K562 (cell line): Measurements from ENCODE around the gene FN3KRP. TPM values are rescaled to one million over a fixed set of nuclear protein-coding genes. Genes with fewer than 3 reads are reported as not detected.

ENCODE experiments used
- ATAC-seq: fragments of 200-7000 bp; cut with Tn5 transposase; 3 replicates; pipeline ENCODE4 v1.9.1; 2020; ENCODE audit warnings: moderate library complexity
- BruUV-seq: library from RNA; stranded (reverse); fragments of 400-500 nt; replicated peaks from 2 replicates; lab custom pipeline; 2021; lab: Mats Ljungman, UMichigan
- CTCF ChIA-PET: fragments of 300-600 bp; formaldehyde crosslinking; extraction: SDS; loops from one replicate; lab custom pipeline; 2021; ENCODE audit warnings: low intra/inter-chr PET ratio; lab: Yijun Ruan, JAX
- POLR2A ChIA-PET: fragments of 300-600, 350-650 bp; sonication (Branson Sonifier 250); formaldehyde crosslinking; extraction: SDS; loops from one replicate; lab custom pipeline; 2021; ENCODE audit warnings: antibody characterized with exemption, inconsistent platforms; lab: Yijun Ruan, JAX
- DNase-seq, 4 experiments: peaks; one replicate each; pipeline versions ENCODE4 v3.0.0 to v3.0.0-alpha.2; 2011 to 2018; ENCODE audit warnings: low spot score in 3 of 4, mixed read lengths in 3 of 4; ENCODE audit errors: extremely low read depth in 1 of 4
- FAIRE-seq: peaks from 2 replicates; lab custom pipeline; 2011; peaks lifted over from hg19 to GRCh38; lab: Jason Lieb, UNC
- H2AFZ ChIP-seq: 2 replicates; pipeline ENCODE4 v1.6.0; 2011; ENCODE audit warnings: low read depth, low read length, control low read depth, inconsistent platforms
- H3K27ac ChIP-seq: fragments of 200-600 bp; 3 replicates; pipeline ENCODE4 v1.8.0; 2011; ENCODE audit warnings: low read depth, mild to moderate bottlenecking, control low read depth, inconsistent platforms, low read length, moderate library complexity, mixed read lengths; ENCODE audit errors: extremely low read depth
- H3K27me3 ChIP-seq, 2 experiments: fragments of 300-600 bp in 1 of 2; 2 replicates in 1 of 2; 3 replicates in 1 of 2; pipeline versions ENCODE4 v1.6.0 to v1.8.0; 2011; ENCODE audit warnings: inconsistent platforms in 2 of 2, low read length in 2 of 2, mild to moderate bottlenecking in 1 of 2, mixed read lengths in 1 of 2, moderate library complexity in 1 of 2; ENCODE audit not compliant: control insufficient read depth in 2 of 2, insufficient read depth in 2 of 2
- H3K36me3 ChIP-seq: fragments of 300-600 bp; 3 replicates; pipeline ENCODE4 v1.8.0; 2011; ENCODE audit warnings: mild to moderate bottlenecking, low read length, inconsistent platforms; ENCODE audit not compliant: control insufficient read depth, insufficient read depth
- H3K4me1 ChIP-seq, 2 experiments: fragments of 200-600 bp in 1 of 2; replicated peaks in 1 of 2; 2 replicates in 1 of 2; 3 replicates in 1 of 2; pipeline versions ENCODE4 v1.5.1 to v1.8.0; 2011; ENCODE audit warnings: inconsistent platforms in 2 of 2, low read length in 2 of 2, mild to moderate bottlenecking in 1 of 2, mixed read lengths in 1 of 2, moderate library complexity in 1 of 2; ENCODE audit not compliant: control insufficient read depth in 2 of 2, insufficient read depth in 2 of 2
- H3K4me2 ChIP-seq: 2 replicates; pipeline ENCODE4 v1.6.1; 2011; ENCODE audit warnings: low read length, control low read depth, inconsistent platforms, mixed read lengths; ENCODE audit not compliant: insufficient read depth
- H3K4me3 ChIP-seq: fragments of 200-600 bp; sonication (generic), shearing (Covaris generic); 2 replicates; pipeline ENCODE4 v1.5.1; 2016; ENCODE audit warnings: control low read depth, inconsistent platforms
- H3K79me2 ChIP-seq: fragments of 200-600 bp; 3 replicates; pipeline ENCODE4 v1.8.0; 2011; ENCODE audit warnings: low read length, inconsistent platforms; ENCODE audit not compliant: control insufficient read depth, insufficient read depth
- H3K9ac ChIP-seq, 2 experiments: 2 replicates each; pipeline versions ENCODE4 v1.6.0 to v1.6.1; 2011; ENCODE audit warnings: low read depth in 2 of 2, low read length in 2 of 2, control low read depth in 1 of 2, inconsistent platforms in 1 of 2, mild to moderate bottlenecking in 1 of 2, mixed read lengths in 1 of 2; ENCODE audit not compliant: insufficient read depth in 1 of 2
- H3K9me1 ChIP-seq: one replicate; pipeline ENCODE4 v1.6.0; 2011; ENCODE audit warnings: inconsistent platforms, mild to moderate bottlenecking, low read length, moderate library complexity; ENCODE audit not compliant: control insufficient read depth, insufficient read depth
- H3K9me3 ChIP-seq: replicated peaks from 2 replicates; pipeline ENCODE4 v1.5.1; 2011; ENCODE audit warnings: low read depth, low read length, inconsistent platforms; ENCODE audit not compliant: control insufficient read depth, insufficient read depth
- H4K20me1 ChIP-seq: replicated peaks from 2 replicates; pipeline ENCODE4 v1.6.1; 2011; ENCODE audit warnings: low read length, inconsistent platforms, mixed read lengths; ENCODE audit not compliant: control insufficient read depth, insufficient read depth
- BMI1 ChIP-seq: fragments of 150-350 bp; IDR thresholded peaks from 2 replicates; pipeline ENCODE4 v1.6.1; 2014; ENCODE audit warnings: low read length
- KDM1A ChIP-seq, 2 experiments: fragments of 450-650 bp; IDR thresholded peaks; 2 replicates each; pipeline ENCODE4 v1.6.1; 2016; ENCODE audit warnings: mild to moderate bottlenecking in 2 of 2
- NR2C2 ChIP-seq, 2 experiments: fragments of 200-800 bp in 1 of 2; sonication (Bioruptor generic) in 1 of 2; sonication (generic) in 1 of 2; formaldehyde crosslinking in 1 of 2; IDR thresholded peaks; 2 replicates each; pipeline versions ENCODE4 v1.6.1 to v1.8.0; 2016 to 2022; ENCODE audit warnings: mild to moderate bottlenecking in 1 of 2, missing compliant biosample characterization in 1 of 2, missing genetic modification characterization in 1 of 2, missing genetic modification reagents in 1 of 2
- RFX5 ChIP-seq: IDR thresholded peaks from 2 replicates; pipeline ENCODE4 v1.6.1; 2011; ENCODE audit warnings: low read depth, mild to moderate bottlenecking, improper control_type of control experiment, low read length
- USF1 ChIP-seq: sonication (generic); formaldehyde crosslinking; IDR thresholded peaks from 2 replicates; pipeline ENCODE4 v1.9.0; 2022; ENCODE audit warnings: mild to moderate bottlenecking, missing genetic modification reagents
- ZNF75A ChIP-seq: fragments of 450-650 bp; formaldehyde crosslinking; IDR thresholded peaks from 2 replicates; pipeline ENCODE4 v1.4.0; 2020; ENCODE audit warnings: mild to moderate bottlenecking
- WGBS: fragments of 100-300 bp; shearing (Covaris generic); methylation state at CpG from one replicate; pipeline ENCODE4 v1.1.6; 2016; ENCODE audit warnings: low coverage, mixed read lengths; ENCODE audit not compliant: insufficient coverage; ENCODE audit errors: missing lambda C conversion rate; 5-methylcytosine and 5-hydroxymethylcytosine counted together
- in situ Hi-C: fragments of 300-500 bp; cut with MboI; formaldehyde crosslinking; loops from 4 replicates; pipeline ENCODE4 v1.15.0; 2018; ENCODE audit warnings: inconsistent platforms, mixed read lengths
- intact Hi-C: fragments of 100-400 bp; cut with micrococcal nuclease; formaldehyde crosslinking; loops from 2 replicates; pipeline ENCODE4 v1.14.2; 2022
- polyA plus RNA-seq, 8 experiments: library from polyadenylated mRNA; depleted of rRNA in 4 of 8; stranded (reverse) in 5 of 8; unstranded in 3 of 8; fragments of >200 nt; fragmentation: Nextera tagmentation in 2 of 8; fragmentation: Illumina TruSeq in 1 of 8; extraction: Ambion mirVana in 2 of 8; extraction: Trizol in 1 of 8; gene quantifications; 2 replicates each; pipeline versions ENCODE4 v1.2.1 to v1.2.3, GENCODE V29; 2011 to 2014; ENCODE audit warnings: inconsistent platforms in 1 of 8, missing spikeins in 1 of 8
- total RNA-seq, 7 experiments: library from RNA; depleted of rRNA in 6 of 7; stranded (reverse); fragments of >200 nt in 6 of 7; fragmentation: Illumina TruSeq in 2 of 7; extraction: Trizol in 2 of 7; gene quantifications; 2 replicates each; pipeline versions ENCODE4 v1.2.1 to v1.2.3, GENCODE V29; 2011 to 2021; ENCODE audit warnings: low replicate concordance in 1 of 7
- TF ChIP-seq, protein P1 (sequence below): sonication (generic); formaldehyde crosslinking; IDR thresholded peaks from 2 replicates; pipeline ENCODE4 v1.5.0; 2020; ENCODE audit warnings: missing genetic modification reagents
- TF ChIP-seq, protein P2 (sequence below): fragments of 450-650 bp; formaldehyde crosslinking; conservative IDR thresholded peaks from 2 replicates; pipeline ENCODE4 v1.4.0; 2022; ENCODE audit warnings: mild to moderate bottlenecking, missing genetic modification characterization

Gene FN3KRP
- total and polyA plus RNA-seq, 9 of the 15 experiments (the other 6 are each of a cell fraction or from before 2014, with no cell fraction given), result 2.0 to 32.1 (median 24.9) TPM

GRCh38 chr17:82675476-82676245 is 40.8 kb upstream of the FN3KRP start:
- WGBS, result 27% methylated on average over 15 of the region's 18 CpGs

More at GRCh38 chr17:82675476-82676245, 40.8 kb upstream of the FN3KRP start:
- Histone ChIP-seq H4K20me1 (no peaks in the 10 kb centered on the region), H3K4me1 (peaks cover 0 to 18% of the 10 kb centered on the region in 2 experiments; a peak in 2 of 5 replicates), H3K27ac (no peak overlapping the region), H3K9ac (0 out of 4 replicates have a peak overlapping the region, but pooled peaks of 1 of the 2 experiments have one; percentile 7), H3K9me3 (no peaks in the 10 kb centered on the region), H3K4me2 (no peak overlapping the region), H3K27me3 (peaks cover 7 to 29% of the 10 kb centered on the region in 2 experiments; a peak in 3 of 5 replicates), H3K79me2 (no peaks in the 10 kb centered on the region), H3K4me3 (no peak overlapping the region), H2AFZ (no peak overlapping the region), H3K9me1 (no peaks in the 10 kb centered on the region), H3K36me3 (no peaks in the 10 kb centered on the region)
- no peak for ATAC-seq
- intact Hi-C loops, result no loop called here
- CTCF ChIA-PET, result no interaction called here
- in situ Hi-C loops, result no loop called here
- FAIRE-seq, result no peak
- POLR2A ChIA-PET, result interaction anchor here (0.6 kb wide), 1 partner anchor 791 kb away, joined by 3 read pairs; no protein-coding TSS in a partner anchor
- BruUV-seq, result no TSS peak
- DNase-seq, result no peak
- TF ChIP-seq BMI1, result no peak
- TF ChIP-seq, protein P1, sequence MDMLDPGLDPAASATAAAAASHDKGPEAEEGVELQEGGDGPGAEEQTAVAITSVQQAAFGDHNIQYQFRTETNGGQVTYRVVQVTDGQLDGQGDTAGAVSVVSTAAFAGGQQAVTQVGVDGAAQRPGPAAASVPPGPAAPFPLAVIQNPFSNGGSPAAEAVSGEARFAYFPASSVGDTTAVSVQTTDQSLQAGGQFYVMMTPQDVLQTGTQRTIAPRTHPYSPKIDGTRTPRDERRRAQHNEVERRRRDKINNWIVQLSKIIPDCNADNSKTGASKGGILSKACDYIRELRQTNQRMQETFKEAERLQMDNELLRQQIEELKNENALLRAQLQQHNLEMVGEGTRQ (CRISPR knock-in tag), result 0 out of 2 replicates have a peak, but pooled peaks have one; percentile 17
- TF ChIP-seq, protein P2, sequence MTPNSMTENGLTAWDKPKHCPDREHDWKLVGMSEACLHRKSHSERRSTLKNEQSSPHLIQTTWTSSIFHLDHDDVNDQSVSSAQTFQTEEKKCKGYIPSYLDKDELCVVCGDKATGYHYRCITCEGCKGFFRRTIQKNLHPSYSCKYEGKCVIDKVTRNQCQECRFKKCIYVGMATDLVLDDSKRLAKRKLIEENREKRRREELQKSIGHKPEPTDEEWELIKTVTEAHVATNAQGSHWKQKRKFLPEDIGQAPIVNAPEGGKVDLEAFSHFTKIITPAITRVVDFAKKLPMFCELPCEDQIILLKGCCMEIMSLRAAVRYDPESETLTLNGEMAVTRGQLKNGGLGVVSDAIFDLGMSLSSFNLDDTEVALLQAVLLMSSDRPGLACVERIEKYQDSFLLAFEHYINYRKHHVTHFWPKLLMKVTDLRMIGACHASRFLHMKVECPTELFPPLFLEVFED (CRISPR knock-in tag), result no peak
- no peak for TF ChIP-seq ZNF75A
- no peak for TF ChIP-seq RFX5
- TF ChIP-seq KDM1A (IDR thresholded peaks at IDR 0.05), result no peak
- no peak for TF ChIP-seq NR2C2 (CRISPR knock-in tag; IDR thresholded peaks at IDR 0.05)
- no peak for TF ChIP-seq NR2C2 (tag; IDR thresholded peaks at IDR 0.05)
- TF ChIP-seq USF1, result peak; percentile 48
